GM19468 (cell line): ENCODE measurements around the gene SUPT3H.

Experiments
- ATAC-seq: cut with Tn5 transposase; IDR thresholded peaks from one replicate; pipeline ENCODE4 v1.9.1; 2021; ENCODE audit warnings: mild to moderate bottlenecking, moderate library complexity, moderate number of reproducible peaks; ENCODE audit not compliant: unreplicated experiment; ENCODE audit errors: extremely low read depth

Gene SUPT3H

DNA sequence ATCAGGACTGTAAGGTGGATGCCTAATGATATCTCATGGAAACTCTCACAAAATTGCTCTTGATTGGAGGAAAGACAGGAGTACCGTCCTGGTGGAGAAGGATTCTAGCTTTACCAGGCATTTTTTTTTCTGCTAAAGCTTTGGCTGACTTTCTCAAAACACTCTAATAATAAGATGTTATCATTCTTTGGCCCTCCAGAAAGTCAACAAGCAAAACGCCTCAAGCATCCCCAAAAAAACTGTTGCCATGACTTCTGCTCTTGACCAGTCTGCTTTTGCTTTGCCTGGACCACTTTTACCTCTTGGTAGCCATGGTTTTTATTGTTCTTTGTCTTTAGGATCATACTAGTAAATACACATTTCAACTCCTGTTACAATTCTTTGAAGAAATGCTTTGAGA lies 105.1 kb downstream of the SUPT3H start:
- ATAC-seq, result no peak

DNA sequence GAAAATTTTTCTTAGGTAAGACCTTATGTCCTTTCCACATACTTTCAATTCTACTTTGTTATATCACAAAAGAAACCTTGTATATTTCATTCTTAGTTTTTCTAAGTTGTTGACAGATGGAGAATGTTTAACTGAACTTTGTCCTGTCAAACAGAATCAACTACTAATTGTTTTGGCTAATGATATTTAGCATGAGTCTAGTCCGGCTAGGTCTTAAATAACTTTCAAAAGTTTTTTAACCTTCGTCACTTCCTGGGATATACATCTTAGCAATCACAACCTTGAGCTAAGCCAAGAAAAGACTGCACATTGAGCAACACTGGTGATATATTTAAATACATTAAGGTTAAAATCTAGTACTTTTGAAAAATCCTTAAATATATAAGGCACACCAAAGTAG lies 112.5 kb downstream of the SUPT3H start:
- no peak for ATAC-seq

DNA sequence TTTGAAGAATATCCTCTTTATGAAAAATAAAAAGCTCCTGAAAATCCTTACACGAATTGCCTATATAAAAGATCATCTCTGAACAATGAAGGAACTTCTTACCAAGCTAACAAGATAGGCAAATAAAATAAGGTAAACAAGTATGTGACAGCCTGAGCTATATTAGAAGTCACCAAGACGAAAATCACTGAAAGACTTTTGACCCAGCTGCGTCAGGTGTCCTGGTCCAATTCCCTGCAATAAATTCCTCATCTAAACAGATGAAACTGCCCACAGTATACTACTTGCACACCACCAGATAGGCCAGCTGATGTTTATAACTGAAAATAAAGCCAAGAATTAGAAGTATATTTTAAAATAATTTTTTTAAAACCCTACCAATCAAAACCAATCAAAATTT lies 117.0 kb downstream of the SUPT3H start:
- no peak for ATAC-seq

DNA sequence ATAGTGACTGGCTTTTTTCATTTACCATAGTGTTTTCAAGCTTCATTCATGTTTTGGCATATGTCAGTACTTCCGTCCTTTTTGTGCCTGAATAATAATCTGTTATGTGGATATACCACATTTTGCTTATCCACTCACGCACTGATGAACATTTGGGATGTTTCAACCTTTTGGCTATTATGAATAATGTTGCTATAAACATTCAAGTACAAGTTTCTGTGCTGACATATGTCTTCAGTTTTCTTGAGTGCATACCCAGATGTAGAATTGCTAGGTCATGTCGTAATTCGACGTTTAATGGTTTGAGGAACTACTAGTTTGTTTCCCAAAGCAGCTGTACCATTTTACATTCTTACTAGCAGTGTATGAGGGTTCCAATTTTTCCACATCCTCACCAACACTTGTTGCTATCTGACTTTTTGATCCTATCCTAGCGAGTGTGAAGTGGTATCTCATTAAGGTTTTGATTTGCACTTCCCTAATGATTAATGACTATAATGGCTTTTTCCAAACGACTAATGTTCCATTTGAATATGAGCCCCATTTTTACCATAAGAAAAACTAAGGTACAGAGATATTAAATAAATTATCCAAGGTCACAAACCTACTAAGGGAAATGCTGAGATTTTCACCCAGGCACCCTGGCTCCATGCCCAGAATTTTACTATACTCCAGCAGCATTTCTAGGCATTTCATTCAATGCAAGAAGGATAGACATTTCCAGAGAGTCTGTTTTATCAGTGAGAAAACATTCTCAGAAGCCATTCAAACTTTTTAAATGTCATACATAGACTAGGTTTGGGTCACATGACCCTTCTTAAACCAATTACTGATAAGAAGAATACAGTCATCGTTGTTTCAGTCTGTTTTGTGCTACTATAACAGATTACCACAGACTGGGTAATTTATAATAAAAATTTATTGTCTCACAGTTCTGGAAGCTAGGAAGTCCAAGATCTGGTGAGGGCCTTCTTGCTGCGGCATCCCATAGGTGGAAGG lies 120.7 kb downstream of the SUPT3H start:
- ATAC-seq, result no peak

DNA sequence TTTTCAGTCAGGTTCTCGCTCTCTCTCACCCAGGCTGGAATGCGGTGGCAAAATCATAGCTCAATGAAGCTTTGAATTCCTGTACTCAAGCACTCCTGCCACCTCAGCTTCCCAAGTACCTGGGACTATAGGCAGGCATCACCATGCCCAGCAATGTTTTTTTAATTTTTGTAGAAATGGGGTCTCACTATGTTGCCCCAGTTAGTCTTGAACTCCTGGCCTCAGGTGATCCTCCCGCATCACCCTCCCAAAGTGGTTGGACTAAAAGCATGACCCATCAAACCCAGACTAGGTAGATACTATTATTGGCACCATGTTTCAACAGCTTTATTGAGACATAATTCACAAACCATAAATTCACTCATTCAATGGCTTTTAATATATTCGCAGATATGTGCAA lies 122.3 kb downstream of the SUPT3H start:
- ATAC-seq, result no peak

DNA sequence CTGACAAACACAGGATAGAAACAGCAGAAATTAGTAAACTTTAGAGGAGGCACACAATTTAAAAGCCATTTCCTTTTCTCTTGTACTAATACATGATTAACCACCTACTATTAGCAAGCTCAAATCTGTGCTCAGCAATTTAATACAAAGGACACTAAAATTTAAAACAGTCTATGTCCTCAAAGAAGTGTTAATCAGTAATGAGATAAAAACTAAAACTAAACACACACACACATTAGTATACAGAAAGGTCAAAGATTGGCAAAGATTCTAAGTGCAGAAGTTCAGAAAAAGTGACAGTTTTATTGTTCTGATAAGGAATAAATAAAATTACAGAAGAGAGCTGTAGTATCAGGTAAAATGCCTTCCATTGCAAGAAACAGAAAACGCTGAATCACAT lies 123.5 kb downstream of the SUPT3H start:
- no peak for ATAC-seq

DNA sequence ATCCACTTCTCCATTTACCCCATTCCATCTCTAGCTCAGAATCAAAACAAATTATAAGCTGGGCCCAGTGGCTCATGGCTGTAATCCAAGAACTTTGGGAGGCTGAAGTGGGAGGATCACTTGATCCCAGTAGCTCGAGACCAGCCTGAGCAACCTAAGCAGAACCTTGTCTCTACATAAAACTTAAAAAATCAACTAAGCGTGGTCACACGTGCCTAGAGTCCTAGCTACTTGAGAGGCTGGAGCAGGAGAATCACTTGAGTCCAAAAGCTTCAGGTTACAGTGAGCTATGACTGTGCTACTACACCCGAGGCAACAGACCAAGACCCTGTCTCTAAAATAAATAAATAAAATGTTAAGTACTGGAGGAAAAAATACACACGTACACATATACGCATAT lies 124.3 kb downstream of the SUPT3H start:
- ATAC-seq, result no peak

DNA sequence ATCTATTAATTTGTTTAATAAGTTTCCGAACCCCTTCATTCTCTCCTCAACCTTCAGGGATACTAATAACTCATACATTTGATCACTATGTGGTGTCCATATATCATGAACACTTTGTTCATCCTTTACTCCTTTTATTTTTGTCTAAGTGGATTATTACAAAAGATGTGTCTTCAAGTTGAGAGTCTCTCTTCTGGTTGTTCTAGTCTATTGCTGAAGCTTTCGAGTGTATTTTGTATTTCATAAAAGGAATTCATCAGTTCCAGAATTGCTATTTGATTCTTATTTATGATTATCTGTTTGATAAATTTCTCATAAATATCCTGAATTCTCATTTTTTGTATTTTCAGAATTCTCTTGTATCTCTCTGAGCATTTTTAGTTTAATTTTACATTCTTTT lies 146.1 kb downstream of the SUPT3H start:
- ATAC-seq, result no peak

DNA sequence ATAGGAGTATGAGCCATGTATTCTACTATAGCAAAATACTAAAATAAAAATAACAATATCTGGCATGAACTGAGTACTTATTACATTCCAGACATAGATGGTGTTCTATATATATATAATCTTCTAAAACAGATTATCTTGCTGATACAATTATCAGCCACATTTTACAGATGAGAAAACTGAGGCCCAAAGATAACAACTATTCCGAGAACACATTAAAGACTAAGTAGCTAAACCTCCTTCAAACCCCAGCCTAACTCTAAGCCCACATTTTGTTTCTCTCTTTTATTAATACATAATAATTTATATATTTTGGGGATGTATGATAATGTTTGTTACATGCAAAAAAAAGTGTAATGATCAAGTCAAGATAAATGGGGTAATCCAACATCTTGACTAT lies 148.3 kb downstream of the SUPT3H start:
- ATAC-seq, result no peak

DNA sequence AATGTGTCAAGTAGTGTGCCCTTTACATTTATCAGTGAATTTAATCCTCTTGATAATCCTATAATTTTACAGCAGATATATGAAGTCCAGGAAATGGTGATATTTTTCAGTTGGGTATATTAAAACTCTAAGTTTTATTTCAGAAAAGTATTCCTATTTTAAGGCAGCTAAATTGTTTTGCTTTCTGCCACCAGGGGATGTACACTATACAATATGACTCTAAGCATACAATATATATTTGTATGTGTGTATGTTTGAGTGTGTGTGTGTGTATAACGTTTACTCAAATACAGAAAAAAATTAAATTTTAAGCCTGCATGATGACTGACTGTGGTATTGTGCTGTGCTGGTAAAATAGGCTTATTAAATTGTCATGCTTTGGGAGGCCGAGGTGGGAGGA lies 151.7 kb downstream of the SUPT3H start:
- ATAC-seq, result no peak

DNA sequence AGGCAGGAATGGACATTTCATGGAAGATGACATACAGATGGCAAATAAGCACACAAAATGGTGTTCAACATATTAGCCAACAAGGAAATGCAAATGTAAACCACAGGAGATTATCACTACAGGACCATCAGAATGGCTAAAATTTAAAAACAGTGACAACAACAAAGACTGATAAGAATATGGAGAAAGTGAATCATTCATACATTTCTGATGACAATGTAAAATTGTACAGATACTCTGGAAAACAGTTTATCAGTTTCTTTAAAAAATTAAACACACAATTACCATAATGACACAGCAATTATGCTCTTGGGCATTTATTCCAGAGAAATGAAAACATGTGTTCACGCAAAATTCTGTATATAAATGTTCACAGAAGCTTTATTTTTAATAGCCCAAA lies 155.4 kb downstream of the SUPT3H start:
- no peak for ATAC-seq

DNA sequence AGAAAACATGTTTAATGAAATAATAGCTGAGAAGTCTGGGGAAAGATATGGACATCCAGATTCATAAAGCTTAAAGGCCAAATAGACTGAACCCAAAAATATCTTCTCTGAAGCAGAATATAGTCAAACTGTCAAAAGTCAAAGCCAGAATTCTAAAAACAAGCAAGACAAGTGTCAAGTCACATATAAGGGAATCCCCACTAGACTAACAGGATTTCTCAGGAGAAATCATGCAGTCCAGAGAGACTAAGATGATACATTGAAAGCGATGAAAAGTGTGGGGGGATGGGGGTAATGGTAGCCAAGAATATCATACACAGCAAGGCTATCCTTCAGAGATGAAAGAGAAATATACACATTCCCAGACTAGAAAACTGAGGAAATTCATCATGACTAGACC lies 162.0 kb downstream of the SUPT3H start:
- ATAC-seq, result no peak

DNA sequence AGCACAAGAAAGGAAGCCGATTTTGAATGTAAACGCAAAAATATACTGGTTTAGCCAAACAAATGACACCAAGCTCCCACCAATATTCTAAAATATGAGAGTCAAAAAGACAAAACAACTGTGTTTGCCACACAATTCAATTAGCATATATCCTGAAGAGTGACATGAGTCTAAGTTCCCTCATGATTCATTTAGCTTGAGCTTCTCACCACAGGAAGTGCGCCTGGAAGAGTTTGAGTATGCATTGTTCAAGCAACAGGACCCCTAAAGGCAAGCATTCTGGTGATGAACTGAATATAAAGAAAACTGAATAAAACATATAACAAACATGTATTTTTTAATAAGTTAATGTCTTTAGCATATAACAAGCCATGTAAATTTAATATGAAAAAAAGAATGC lies 164.8 kb downstream of the SUPT3H start:
- ATAC-seq, result no peak

DNA sequence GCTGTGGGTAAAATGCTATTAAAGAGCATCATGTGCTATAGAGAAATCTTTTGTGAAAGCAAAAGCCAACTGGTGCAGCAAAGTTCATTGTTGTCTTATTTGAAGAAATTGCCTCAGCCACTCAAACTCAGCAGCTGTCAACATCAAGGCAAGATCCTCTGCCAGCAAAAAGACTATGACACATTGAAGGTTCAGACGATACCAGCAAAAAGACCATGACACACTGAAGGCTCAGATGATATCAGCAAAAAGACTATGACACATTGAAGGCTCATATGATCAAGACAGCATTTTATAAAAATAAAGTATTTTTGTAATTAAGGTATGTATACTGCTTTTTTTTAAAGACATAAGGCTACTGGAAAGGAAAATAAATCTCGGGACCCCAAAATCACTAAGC lies 168.0 kb downstream of the SUPT3H start:
- ATAC-seq, result no peak

DNA sequence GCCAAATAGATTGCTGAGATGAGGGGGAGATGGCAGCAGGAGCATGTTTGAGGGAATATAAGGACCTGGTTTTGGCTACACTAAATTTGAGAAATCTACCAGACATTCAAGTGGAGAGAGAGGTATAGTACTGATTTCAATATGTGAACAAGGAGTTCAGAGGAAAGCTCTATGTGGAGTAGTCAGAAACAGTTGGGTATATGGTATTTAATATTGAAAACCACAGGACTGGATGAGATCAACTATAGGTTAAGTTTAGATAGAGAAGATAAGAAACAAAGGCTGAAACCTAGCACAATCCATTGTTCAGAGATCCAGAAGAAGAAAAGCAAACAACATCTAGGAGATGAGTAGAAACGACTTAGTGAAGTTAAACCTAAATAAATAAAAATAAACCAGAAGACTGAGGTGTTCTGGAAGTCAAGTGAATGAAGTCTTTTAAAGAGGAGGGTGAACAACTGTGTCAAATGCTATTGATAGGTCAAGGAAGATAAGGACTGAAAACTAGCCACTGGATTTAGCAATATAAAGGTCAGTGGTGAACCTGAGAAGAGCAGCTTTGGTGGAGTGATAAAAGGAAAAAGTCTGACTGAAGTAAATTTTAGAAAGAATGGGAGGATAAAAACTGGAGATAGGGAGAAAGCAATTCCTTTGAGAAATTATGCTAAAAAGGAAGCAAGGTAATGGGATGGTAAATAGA lies 170.8 kb downstream of the SUPT3H start:
- ATAC-seq, result no peak

DNA sequence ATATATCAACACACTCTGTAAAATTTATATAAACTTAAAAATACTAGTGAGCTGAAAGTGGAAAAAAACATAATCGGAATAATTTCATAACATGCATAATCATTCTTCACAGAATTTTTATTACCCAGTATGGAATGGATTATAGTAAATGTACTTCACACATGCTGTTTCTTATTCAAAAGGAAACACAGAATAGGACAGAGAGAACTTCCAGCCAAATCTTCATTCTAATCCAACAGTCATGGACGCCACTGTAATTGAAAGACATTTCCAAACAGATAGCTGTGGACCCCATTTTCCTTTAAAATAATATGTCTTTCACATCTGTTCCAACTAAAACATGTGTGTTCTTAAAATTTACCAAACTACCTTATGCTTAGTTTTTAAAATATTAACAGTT lies 176.2 kb downstream of the SUPT3H start:
- no peak for ATAC-seq

DNA sequence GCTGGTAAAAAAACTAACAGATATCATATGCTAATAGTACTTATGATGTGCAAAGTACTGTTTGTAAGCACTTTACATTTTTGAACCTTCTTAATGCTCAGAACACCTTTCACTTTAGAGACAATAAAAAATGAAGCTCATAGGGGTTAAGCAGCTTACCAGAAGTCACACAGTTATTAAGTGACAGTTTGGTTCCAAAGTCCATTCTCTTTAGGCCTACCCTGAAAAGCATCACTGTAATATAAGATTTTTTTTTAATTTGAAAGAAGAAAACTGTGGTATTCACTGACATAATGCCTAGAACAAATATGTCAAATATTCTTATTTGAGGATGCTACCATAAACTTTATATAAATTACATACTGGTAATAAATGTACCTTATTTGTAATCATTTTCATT lies 177.2 kb downstream of the SUPT3H start:
- no peak for ATAC-seq

DNA sequence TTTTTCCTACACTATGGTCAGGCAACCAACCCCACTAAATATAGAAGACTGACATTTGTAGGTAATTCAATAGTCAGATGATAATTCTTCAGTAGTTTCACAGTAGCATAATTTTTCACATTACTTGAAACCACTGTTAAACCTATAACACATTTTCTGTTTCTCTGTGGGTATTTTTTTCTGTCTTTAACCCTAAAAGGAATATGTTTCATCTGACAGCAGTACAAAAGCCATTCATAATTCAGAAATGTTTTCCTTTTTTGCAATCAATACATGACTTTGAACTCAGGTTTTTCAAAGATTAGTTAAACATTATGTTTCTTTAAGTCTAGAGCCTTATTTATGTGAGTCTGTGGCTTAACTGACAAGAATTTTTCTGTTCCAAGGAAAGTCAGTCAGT lies 178.2 kb downstream of the SUPT3H start:
- no peak for ATAC-seq

DNA sequence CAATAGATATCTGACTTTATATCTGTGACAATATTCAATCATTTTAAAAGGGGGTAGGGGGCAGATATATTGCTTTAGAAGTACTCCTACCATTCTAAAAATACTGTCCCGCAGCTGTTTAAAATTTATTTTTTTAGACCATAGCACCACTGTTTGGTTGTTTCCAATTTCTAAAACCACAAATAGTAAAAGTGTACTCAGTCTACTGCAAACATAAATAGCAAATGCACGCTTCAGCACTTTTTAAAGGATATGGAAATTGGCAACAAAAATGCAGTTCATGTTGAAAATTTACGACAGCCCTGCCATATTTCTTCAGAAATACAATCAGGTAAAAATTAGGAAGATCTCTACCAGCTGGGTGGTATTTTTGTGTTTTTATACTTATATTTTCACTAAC lies 181.6 kb downstream of the SUPT3H start:
- ATAC-seq, result no peak

DNA sequence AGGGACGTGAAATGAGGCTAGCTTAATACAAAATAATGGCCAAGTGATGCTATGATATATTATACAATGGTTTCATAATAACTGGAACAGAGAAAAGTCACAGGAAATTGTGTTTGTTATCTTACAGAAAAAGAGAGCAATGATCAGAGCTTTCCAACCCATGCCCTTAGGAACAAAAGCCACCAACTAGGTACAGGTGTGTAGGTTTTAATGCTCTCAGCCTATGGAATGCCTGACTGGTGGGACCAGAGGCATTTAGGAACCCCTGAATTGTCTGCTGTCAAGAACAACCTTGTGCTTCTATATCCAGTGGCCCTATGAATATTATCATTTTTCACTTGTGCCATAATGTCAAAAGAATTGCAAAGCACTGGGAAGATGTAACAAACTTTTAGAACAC lies 182.6 kb downstream of the SUPT3H start:
- no peak for ATAC-seq

DNA sequence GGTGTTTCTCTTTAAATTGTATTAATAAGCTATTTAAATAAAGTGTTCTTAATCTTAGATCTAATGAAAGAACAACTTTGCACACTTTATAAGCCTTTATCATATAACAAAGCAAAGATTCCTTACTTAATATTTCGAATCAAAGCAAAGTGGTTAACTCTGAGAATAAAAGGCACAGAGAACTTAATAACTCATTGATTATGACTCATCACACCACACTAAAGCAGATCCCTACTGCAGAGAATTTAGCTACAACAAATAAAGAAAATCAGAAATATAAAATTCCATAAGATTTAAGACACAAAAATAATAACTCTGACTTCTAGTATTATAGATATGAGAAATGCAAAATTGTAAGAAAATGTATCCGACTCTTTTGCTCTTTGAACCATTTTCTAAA lies 185.2 kb downstream of the SUPT3H start:
- ATAC-seq, result no peak

DNA sequence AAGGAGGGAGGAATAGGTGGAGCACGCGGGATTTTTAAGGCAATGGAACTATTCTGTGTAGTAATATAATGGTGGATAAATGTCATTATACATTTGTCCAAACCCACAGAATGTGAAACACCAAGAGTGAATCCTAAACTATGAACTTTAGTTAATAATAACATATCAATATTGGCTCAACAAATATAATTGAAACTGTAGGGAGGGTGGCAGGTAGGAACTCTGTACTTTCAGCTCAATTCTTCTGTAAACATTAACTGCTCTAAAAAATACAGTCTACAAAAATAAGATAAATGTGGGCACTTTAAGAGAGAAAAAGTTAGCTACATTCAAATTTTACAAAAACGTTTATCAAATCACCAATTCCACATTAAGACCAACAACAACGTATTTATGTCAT lies 186.3 kb downstream of the SUPT3H start:
- ATAC-seq, result no peak
